Urothelium cell line (cell line): ENCODE results near the gene ADAD2.

Experiments
- DNase-seq: peaks from one replicate; pipeline ENCODE4 v3.0.0; 2011; ENCODE audit warnings: low spot score, mixed read lengths
- FAIRE-seq: peaks from 2 replicates; lab custom pipeline; 2011; peaks lifted over from hg19 to GRCh38; lab: Jason Lieb, UNC

Gene ADAD2

GRCh38 chr16:84190731-84191388, at the start of gene ADAD2:
Gene ADAD2, plus strand, starts transcription at chr16:84191157. Its CDS starts 74 bp downstream, at chr16:84191231.
- DNase-seq = no peak
- no peak for FAIRE-seq

GRCh38 chr16:84143081-84143480, 47.9 kb upstream of the ADAD2 start:
- FAIRE-seq = no peak
- DNase-seq = no peak

GRCh38 chr16:84143784-84144199, 47.2 kb upstream of the ADAD2 start:
- DNase-seq = no peak
- FAIRE-seq = no peak

- DNase-seq = peak; percentile 40
- FAIRE-seq = no peak
These were observed 46.6 kb upstream of the ADAD2 start for GRCh38 chr16:84144209-84144858.

GRCh38 chr16:84144859-84145639, 45.9 kb upstream of the ADAD2 start, which contains the start of the genes DNAAF1 and HSDL1:
Gene DNAAF1, plus strand, starts transcription at chr16:84145308. Its CDS starts 133 bp downstream, at chr16:84145441.
Gene HSDL1, minus strand, starts transcription at chr16:84145177. Its CDS starts 13,856 bp downstream, at chr16:84131321.
- DNase-seq (peak; percentile 98), FAIRE-seq (peak; percentile 91)

GRCh38 chr16:84150926-84151325, 40.0 kb upstream of the ADAD2 start:
- no peak for DNase-seq
- FAIRE-seq = no peak

- FAIRE-seq (no peak), DNase-seq (no peak)
These were observed 37.2 kb upstream of the ADAD2 start for GRCh38 chr16:84153660-84154214.

GRCh38 chr16:84155226-84155625, 35.7 kb upstream of the ADAD2 start:
- no peak for DNase-seq
- FAIRE-seq = no peak

GRCh38 chr16:84155771-84156170, 35.2 kb upstream of the ADAD2 start:
- no peak for FAIRE-seq
- no peak for DNase-seq

- FAIRE-seq = no peak
These were observed 34.6 kb upstream of the ADAD2 start for GRCh38 chr16:84156342-84156784.

GRCh38 chr16:84159007-84159406, 31.9 kb upstream of the ADAD2 start:
- no peak for FAIRE-seq
- DNase-seq = no peak

More at GRCh38 chr16:84156342-84156784, 34.6 kb upstream of the ADAD2 start:
- DNase-seq = no peak

GRCh38 chr16:84159800-84160199, 31.2 kb upstream of the ADAD2 start:
- DNase-seq (no peak), FAIRE-seq (no peak)

GRCh38 chr16:84161037-84161436, 29.9 kb upstream of the ADAD2 start:
- DNase-seq = no peak
- FAIRE-seq = no peak

- no peak for DNase-seq
- FAIRE-seq = no peak
These were observed 29.2 kb upstream of the ADAD2 start for GRCh38 chr16:84161801-84162200.

GRCh38 chr16:84165746-84166145, 25.2 kb upstream of the ADAD2 start:
- FAIRE-seq = no peak
- DNase-seq = no peak

- no peak for FAIRE-seq
- no peak for DNase-seq
These were observed 23.9 kb upstream of the ADAD2 start for GRCh38 chr16:84166796-84167695.

GRCh38 chr16:84169765-84170310, 21.1 kb upstream of the ADAD2 start:
- FAIRE-seq (no peak), DNase-seq (no peak)

- FAIRE-seq (no peak), DNase-seq (no peak)
These were observed 16.6 kb upstream of the ADAD2 start for GRCh38 chr16:84174396-84174795.

- DNase-seq (peak; percentile 80), FAIRE-seq (peak; percentile 50)
These were observed 15.4 kb upstream of the ADAD2 start for GRCh38 chr16:84175350-84176081.
